Measurements from ENCODE around the gene MBP. TPM values are rescaled to one million over a fixed set of nuclear protein-coding genes. Genes with fewer than 3 reads are reported as not detected.

Gene MBP
- total RNA-seq, 1 donor: 25.8 TPM

DNA sequence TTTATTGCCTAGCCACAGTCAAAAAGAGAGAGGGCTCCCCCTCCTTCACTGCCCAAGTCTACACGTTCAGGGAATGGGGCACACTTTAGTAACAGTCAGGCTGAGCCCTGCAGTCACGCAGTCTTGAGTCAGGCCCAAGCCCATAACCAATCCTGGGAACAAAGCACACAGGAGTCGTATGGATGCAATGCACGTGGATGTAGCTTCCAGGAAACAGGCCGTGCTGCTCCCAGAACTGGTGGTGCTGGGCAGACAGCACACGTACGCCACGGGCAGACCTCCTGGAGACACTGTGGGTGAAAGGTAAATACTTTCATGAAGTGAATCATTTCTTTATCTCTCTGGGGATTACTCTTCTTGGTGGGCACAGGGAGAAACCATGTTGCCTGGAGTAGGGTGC, 30.0 kb upstream of the MBP start:
- TF ChIP-seq, protein P1, sequence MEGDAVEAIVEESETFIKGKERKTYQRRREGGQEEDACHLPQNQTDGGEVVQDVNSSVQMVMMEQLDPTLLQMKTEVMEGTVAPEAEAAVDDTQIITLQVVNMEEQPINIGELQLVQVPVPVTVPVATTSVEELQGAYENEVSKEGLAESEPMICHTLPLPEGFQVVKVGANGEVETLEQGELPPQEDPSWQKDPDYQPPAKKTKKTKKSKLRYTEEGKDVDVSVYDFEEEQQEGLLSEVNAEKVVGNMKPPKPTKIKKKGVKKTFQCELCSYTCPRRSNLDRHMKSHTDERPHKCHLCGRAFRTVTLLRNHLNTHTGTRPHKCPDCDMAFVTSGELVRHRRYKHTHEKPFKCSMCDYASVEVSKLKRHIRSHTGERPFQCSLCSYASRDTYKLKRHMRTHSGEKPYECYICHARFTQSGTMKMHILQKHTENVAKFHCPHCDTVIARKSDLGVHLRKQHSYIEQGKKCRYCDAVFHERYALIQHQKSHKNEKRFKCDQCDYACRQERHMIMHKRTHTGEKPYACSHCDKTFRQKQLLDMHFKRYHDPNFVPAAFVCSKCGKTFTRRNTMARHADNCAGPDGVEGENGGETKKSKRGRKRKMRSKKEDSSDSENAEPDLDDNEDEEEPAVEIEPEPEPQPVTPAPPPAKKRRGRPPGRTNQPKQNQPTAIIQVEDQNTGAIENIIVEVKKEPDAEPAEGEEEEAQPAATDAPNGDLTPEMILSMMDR (IDR thresholded peaks at IDR 0.05; ENCODE audit: insufficient read depth, low read length): no peak
- no peak for DNase-seq (ENCODE audit: low read depth)
- no peak overlapping the region for H3K4me3 ChIP-seq (ENCODE audit: low read depth, low read length)

DNA sequence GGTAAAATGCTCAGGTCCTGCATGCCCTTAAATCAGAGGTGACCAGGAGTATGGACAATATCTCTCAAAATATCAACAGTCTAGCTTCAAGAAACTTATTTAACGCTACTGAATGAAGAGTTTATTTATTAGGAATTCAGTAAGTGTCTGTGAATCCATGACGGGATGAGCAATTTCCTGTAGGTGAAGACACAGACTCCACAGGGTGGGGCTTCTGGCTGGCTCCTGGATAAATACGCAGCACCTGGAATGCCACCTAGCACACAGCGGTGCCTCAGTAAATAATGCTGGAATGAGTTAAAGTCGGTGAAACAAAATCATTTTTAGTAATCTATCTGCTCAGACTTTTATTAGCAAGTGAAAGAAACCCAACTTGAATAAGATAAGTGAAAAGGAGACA, 29.4 kb upstream of the MBP start:
- H3K4me3 ChIP-seq (ENCODE audit: low read depth, low read length): no peak overlapping the region
- TF ChIP-seq, protein P1 (IDR thresholded peaks at IDR 0.05; ENCODE audit: insufficient read depth, low read length): no peak
- DNase-seq (ENCODE audit: low read depth): no peak

DNA sequence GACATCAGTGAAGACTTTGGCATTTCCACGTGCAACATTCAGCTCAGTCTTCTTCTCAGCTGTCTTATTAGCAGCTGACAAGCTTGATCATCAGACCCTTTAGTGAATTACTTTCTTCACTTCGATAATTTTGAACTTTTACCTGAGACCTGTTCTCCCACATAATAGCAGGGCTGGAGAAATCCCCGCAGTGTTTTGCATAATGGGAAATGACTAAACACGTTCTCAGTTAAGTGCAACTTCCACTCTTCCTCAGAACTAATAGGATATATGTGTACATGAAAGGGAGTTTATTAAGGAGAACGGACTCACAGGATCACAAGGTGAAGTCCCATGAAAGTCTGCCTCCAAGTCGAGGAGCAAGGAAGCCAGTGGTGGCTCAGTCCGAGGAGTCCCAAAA, 28.8 kb upstream of the MBP start:
- TF ChIP-seq, protein P1 (IDR thresholded peaks at IDR 0.05; ENCODE audit: insufficient read depth, low read length): no peak
- H3K4me3 ChIP-seq (ENCODE audit: low read depth, low read length): no peak overlapping the region
- no peak for DNase-seq (ENCODE audit: low read depth)

DNA sequence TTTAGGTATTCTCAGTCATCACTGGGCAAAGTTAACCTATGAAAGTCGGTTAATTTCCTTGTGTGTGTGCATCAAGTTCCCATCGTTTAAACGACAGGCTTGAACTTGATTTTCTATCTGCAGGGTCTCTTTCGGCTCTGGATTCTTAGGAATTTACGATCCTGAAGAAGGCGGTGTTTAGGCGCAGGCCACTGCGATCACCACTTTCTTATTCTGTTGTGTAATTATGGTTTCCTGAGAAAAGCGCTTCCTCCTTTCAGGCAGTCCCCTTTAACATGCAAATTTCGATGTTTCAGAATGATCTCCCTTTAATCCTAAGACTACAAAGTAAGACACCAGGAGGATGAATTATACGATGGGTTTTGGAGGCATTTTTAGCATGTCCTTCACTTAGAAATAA, 27.9 kb upstream of the MBP start:
- TF ChIP-seq, protein P1 (IDR thresholded peaks at IDR 0.05; ENCODE audit: insufficient read depth, low read length): no peak
- no peak overlapping the region for H3K4me3 ChIP-seq (ENCODE audit: low read depth, low read length)
- DNase-seq (ENCODE audit: low read depth): no peak

DNA sequence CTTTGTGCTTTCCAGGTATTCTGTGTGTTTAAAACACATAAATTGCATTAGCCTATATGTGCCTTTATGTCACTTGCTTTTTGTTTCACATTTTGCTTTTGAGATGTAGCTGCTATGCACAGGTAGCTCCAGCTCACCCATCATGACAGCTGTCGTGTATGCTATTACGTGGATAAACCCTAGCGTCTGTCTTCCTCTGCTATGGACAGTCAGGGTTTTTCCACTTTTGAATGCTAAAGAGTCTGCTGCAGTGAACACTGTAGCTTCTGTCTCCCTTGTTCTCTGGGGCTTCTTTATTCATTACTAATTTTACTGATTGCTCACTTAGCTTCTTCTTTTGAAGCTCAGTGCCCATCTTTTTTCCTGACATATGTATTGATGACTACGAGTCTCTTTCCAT, 24.7 kb upstream of the MBP start:
- no peak for DNase-seq (ENCODE audit: low read depth)
- TF ChIP-seq, protein P1 (IDR thresholded peaks at IDR 0.05; ENCODE audit: insufficient read depth, low read length): no peak
- H3K4me3 ChIP-seq (ENCODE audit: low read depth, low read length): no peak overlapping the region

DNA sequence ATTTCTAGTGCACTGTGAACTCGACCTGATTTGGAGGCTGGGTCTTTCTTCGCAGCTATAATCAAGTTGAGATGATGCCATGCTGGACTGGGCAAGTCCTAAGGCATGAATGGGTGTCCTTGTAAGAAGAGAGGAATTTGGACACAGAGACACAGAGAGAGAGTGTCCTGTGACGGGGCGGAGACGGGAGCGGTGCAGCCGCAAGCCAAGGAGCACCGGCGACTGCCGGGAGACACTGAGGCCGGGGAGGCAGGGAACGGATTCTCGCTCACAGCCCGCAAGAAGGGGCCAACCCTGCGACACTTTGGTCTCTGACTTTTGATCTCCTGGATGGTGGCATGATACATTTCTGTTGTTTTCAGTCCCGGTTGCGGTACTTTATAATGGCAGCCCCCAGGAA, 22.4 kb upstream of the MBP start:
- no peak for DNase-seq (ENCODE audit: low read depth)
- no peak overlapping the region for H3K4me3 ChIP-seq (ENCODE audit: low read depth, low read length)
- TF ChIP-seq, protein P1 (IDR thresholded peaks at IDR 0.05; ENCODE audit: insufficient read depth, low read length): no peak

DNA sequence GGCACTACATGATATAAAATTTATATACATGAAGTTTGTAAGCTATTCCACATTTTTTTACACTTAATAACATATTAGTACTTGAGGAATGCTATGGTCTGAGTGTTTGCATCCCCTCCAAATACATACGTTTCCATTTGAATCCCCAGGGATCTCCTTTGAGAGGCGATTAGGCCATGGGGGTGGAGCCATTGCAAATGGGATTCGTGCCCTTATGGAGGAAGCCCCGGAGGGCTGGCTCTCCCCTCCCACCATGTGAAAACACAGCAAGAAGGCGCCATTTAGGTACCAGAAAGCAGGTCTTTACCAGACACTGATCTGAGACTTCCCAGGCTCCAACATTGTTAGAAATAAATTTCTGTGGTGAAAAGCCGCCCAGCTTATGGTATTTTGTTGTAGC, 20.8 kb upstream of the MBP start:
- TF ChIP-seq, protein P1 (IDR thresholded peaks at IDR 0.05; ENCODE audit: insufficient read depth, low read length): no peak
- H3K4me3 ChIP-seq (ENCODE audit: low read depth, low read length): no peak overlapping the region
- no peak for DNase-seq (ENCODE audit: low read depth)

Measured in fibroblast of the aortic adventitia (primary cell).